HG03159 (cell line): Measurements from ENCODE around the gene XPC.

ENCODE experiments used
- ATAC-seq: cut with Tn5 transposase; IDR thresholded peaks from one replicate; pipeline ENCODE4 v1.9.1; 2021; ENCODE audit warnings: mild to moderate bottlenecking, moderate library complexity; ENCODE audit not compliant: unreplicated experiment

The XPC gene

GRCh38 chr3:14137004-14137403, 41.4 kb downstream of the XPC start:
- ATAC-seq = no peak

GRCh38 chr3:14135581-14135980, 42.8 kb downstream of the XPC start:
- ATAC-seq = no peak

GRCh38 chr3:14134291-14134690, 44.1 kb downstream of the XPC start:
- ATAC-seq = no peak

GRCh38 chr3:14133876-14134275, 44.5 kb downstream of the XPC start:
- ATAC-seq = no peak

GRCh38 chr3:14133188-14133800, 45.1 kb downstream of the XPC start:
- no peak for ATAC-seq

- ATAC-seq = no peak
Measured at GRCh38 chr3:14132689-14133088, 45.7 kb downstream of the XPC start.

- ATAC-seq = no peak
Measured at GRCh38 chr3:14132120-14132519, 46.3 kb downstream of the XPC start.

GRCh38 chr3:14131134-14131533, 47.3 kb downstream of the XPC start:
- ATAC-seq = no peak

GRCh38 chr3:14130707-14131106, 47.7 kb downstream of the XPC start:
- no peak for ATAC-seq

GRCh38 chr3:14130230-14130629, 48.2 kb downstream of the XPC start:
- no peak for ATAC-seq

- no peak for ATAC-seq
Measured at GRCh38 chr3:14129296-14129695, 49.1 kb downstream of the XPC start.

- no peak for ATAC-seq
Measured at GRCh38 chr3:14128724-14129123, 49.7 kb downstream of the XPC start.

- ATAC-seq = no peak
Measured at GRCh38 chr3:14127516-14128161, 50.8 kb downstream of the XPC start.

GRCh38 chr3:14126887-14127505, 51.4 kb downstream of the XPC start:
- no peak for ATAC-seq

- ATAC-seq = no peak
Measured at GRCh38 chr3:14126017-14126886, 52.1 kb downstream of the XPC start.

GRCh38 chr3:14125193-14126016, 53.0 kb downstream of the XPC start:
- peak; percentile 32 for ATAC-seq

- peak; percentile 90 for ATAC-seq
Measured at GRCh38 chr3:14124615-14125192, 53.7 kb downstream of the XPC start, which contains the start of the genes CHCHD4 and TMEM43. Gene CHCHD4 (minus strand): TSS chr3:14124870. CDS start chr3:14124676, 194 bp downstream. Gene TMEM43 (plus strand): TSS chr3:14125052. CDS start chr3:14125194, 142 bp downstream.

- ATAC-seq = peak; percentile 28
Measured at GRCh38 chr3:14124223-14124614, 54.2 kb downstream of the XPC start.

- ATAC-seq = no peak
Measured at GRCh38 chr3:14123308-14124222, 54.8 kb downstream of the XPC start.
